Parathyroid adenoma (tissue), 2 donors: Measurements from ENCODE around the gene PHF5A.

Experiments
- H2AFZ ChIP-seq: fragments of 300-600 bp; sonication (generic); one replicate; pipeline ENCODE4 v1.7.0; 2017; ENCODE audit warnings: antibody characterized with exemption, mild to moderate bottlenecking
- H3K27ac ChIP-seq: fragments of 300-600 bp; sonication (generic); one replicate; pipeline ENCODE4 v1.7.0; 2017
- H3K27me3 ChIP-seq: fragments of 300-600 bp; sonication (generic); one replicate; pipeline ENCODE4 v1.7.0; 2017; ENCODE audit warnings: low read length; ENCODE audit not compliant: control insufficient read depth, insufficient read depth
- H3K36me3 ChIP-seq: fragments of 300-600 bp; sonication (generic); one replicate; pipeline ENCODE4 v1.7.0; 2017; ENCODE audit warnings: low read length; ENCODE audit not compliant: control insufficient read depth, insufficient read depth
- H3K4me1 ChIP-seq: fragments of 300-600 bp; sonication (generic); one replicate; pipeline ENCODE4 v1.7.0; 2017; ENCODE audit warnings: control low read depth
- H3K4me2 ChIP-seq: fragments of 300-600 bp; sonication (generic); one replicate; pipeline ENCODE4 v1.7.0; 2017; ENCODE audit warnings: low read length
- H3K4me3 ChIP-seq: fragments of 300-600 bp; sonication (generic); one replicate; pipeline ENCODE4 v1.7.0; 2017; ENCODE audit warnings: low read depth, low read length
- H3K79me2 ChIP-seq: fragments of 300-600 bp; sonication (generic); one replicate; pipeline ENCODE4 v1.7.0; 2017; ENCODE audit warnings: control low read depth
- H3K9ac ChIP-seq: fragments of 300-600 bp; sonication (generic); one replicate; pipeline ENCODE4 v1.7.0; 2017; ENCODE audit warnings: mild to moderate bottlenecking
- H3K9me3 ChIP-seq: fragments of 300-600 bp; sonication (generic); one replicate; pipeline ENCODE4 v1.7.0; 2017; ENCODE audit warnings: low read length; ENCODE audit not compliant: control insufficient read depth
- TF ChIP-seq, protein P1 (sequence below): fragments of 300-600 bp; sonication (generic); IDR thresholded peaks from one replicate; pipeline ENCODE4 v1.7.0; 2017; ENCODE audit warnings: antibody characterized with exemption, mild to moderate bottlenecking
- donor health status: primary hyperparathyroidism.

The PHF5A gene

GRCh38 chr22:41479671-41480396, 11.3 kb upstream of the PHF5A start:
- Histone ChIP-seq H3K4me1 (peaks cover 15% of the 10 kb centered on the region), H3K9me3 (no peaks in the 10 kb centered on the region), H3K27me3 (no peaks in the 10 kb centered on the region), H3K4me2 (no peak overlapping the region), H3K36me3 (no peaks in the 10 kb centered on the region), H3K9ac (no peak overlapping the region), H3K27ac (no peak overlapping the region), H3K4me3 (no peak overlapping the region), H2AFZ (no peak overlapping the region), H3K79me2 (peaks cover 76% of the 10 kb centered on the region)
- TF ChIP-seq, protein P1, sequence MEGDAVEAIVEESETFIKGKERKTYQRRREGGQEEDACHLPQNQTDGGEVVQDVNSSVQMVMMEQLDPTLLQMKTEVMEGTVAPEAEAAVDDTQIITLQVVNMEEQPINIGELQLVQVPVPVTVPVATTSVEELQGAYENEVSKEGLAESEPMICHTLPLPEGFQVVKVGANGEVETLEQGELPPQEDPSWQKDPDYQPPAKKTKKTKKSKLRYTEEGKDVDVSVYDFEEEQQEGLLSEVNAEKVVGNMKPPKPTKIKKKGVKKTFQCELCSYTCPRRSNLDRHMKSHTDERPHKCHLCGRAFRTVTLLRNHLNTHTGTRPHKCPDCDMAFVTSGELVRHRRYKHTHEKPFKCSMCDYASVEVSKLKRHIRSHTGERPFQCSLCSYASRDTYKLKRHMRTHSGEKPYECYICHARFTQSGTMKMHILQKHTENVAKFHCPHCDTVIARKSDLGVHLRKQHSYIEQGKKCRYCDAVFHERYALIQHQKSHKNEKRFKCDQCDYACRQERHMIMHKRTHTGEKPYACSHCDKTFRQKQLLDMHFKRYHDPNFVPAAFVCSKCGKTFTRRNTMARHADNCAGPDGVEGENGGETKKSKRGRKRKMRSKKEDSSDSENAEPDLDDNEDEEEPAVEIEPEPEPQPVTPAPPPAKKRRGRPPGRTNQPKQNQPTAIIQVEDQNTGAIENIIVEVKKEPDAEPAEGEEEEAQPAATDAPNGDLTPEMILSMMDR: no peak

- TF ChIP-seq, protein P1: no peak
- Histone ChIP-seq H3K9ac (no peak overlapping the region), H3K9me3 (no peaks in the 10 kb centered on the region), H3K4me3 (no peak overlapping the region), H3K27me3 (no peaks in the 10 kb centered on the region), H3K27ac (no peak overlapping the region), H3K4me2 (no peak overlapping the region), H2AFZ (no peak overlapping the region), H3K79me2 (peaks cover 77% of the 10 kb centered on the region), H3K4me1 (peaks cover 15% of the 10 kb centered on the region), H3K36me3 (no peaks in the 10 kb centered on the region)
These were observed 10.5 kb upstream of the PHF5A start for GRCh38 chr22:41478891-41479521.

GRCh38 chr22:41478473-41478872, 10.0 kb upstream of the PHF5A start:
- Histone ChIP-seq H3K4me3 (no peak overlapping the region), H3K79me2 (peaks cover 78% of the 10 kb centered on the region), H3K9ac (no peak overlapping the region), H3K27ac (no peak overlapping the region), H3K4me2 (no peak overlapping the region), H3K4me1 (peaks cover 15% of the 10 kb centered on the region), H2AFZ (no peak overlapping the region), H3K36me3 (no peaks in the 10 kb centered on the region), H3K9me3 (no peaks in the 10 kb centered on the region), H3K27me3 (no peaks in the 10 kb centered on the region)
- TF ChIP-seq, protein P1: no peak

- no peak overlapping the region for H2AFZ ChIP-seq
- H3K4me1 ChIP-seq: peaks cover 9% of the 10 kb centered on the region
- H3K27ac ChIP-seq: no peak overlapping the region
These were observed 6.5 kb upstream of the PHF5A start for GRCh38 chr22:41474872-41475451.

More at GRCh38 chr22:41474872-41475451, 6.5 kb upstream of the PHF5A start:
- Histone ChIP-seq H3K9ac (no peak overlapping the region), H3K27me3 (no peaks in the 10 kb centered on the region), H3K36me3 (no peaks in the 10 kb centered on the region), H3K9me3 (no peaks in the 10 kb centered on the region), H3K4me3 (no peak overlapping the region), H3K4me2 (no peak overlapping the region), H3K79me2 (peaks cover 76% of the 10 kb centered on the region)
- TF ChIP-seq, protein P1: no peak
